Smooth muscle cell (in vitro differentiated cells): Measurements from ENCODE around the gene LRRC72. TPM values are rescaled to one million over a fixed set of nuclear protein-coding genes. Genes with fewer than 3 reads are reported as not detected.

Experiments
- DNase-seq: peaks from one replicate; lab custom pipeline; 2025; ENCODE audit not compliant: unreplicated experiment; lab: John Stamatoyannopoulos, UW
- H2AFZ ChIP-seq: fragments of 200-600 bp; sonication (generic); 2 replicates; pipeline ENCODE4 v1.6.0; 2016; ENCODE audit warnings: antibody characterized with exemption, low read depth, mild to moderate bottlenecking
- H3F3A ChIP-seq: fragments of 200-600 bp; sonication (generic); 2 replicates; pipeline ENCODE4 v1.6.0; 2017; ENCODE audit warnings: antibody characterized with exemption, low read depth
- H3K27ac ChIP-seq: fragments of 200-600 bp; sonication (generic); 2 replicates; pipeline ENCODE4 v1.5.1; 2016; ENCODE audit warnings: low read depth, mild to moderate bottlenecking
- H3K27me3 ChIP-seq: fragments of 200-600 bp; sonication (generic); 2 replicates; pipeline ENCODE4 v1.6.1; 2016; ENCODE audit warnings: low read depth, mild to moderate bottlenecking
- H3K36me3 ChIP-seq: fragments of 200-600 bp; sonication (generic); 2 replicates; pipeline ENCODE4 v1.5.1; 2016; ENCODE audit warnings: low read depth
- H3K4me1 ChIP-seq: fragments of 200-600 bp; sonication (generic); 2 replicates; pipeline ENCODE4 v1.5.1; 2016; ENCODE audit warnings: low read depth
- H3K4me2 ChIP-seq: fragments of 200-600 bp; sonication (generic); 2 replicates; pipeline ENCODE4 v1.6.0; 2016; ENCODE audit warnings: mild to moderate bottlenecking
- H3K4me3 ChIP-seq: fragments of 200-600 bp; sonication (generic); 2 replicates; pipeline ENCODE4 v1.5.1; 2016; ENCODE audit warnings: mild to moderate bottlenecking
- H3K79me2 ChIP-seq: fragments of 200-600 bp; sonication (generic); 2 replicates; pipeline ENCODE4 v1.6.0; 2016; ENCODE audit warnings: low read depth, mild to moderate bottlenecking
- H3K9ac ChIP-seq: fragments of 200-600 bp; sonication (generic); 2 replicates; pipeline ENCODE4 v1.6.0; 2016; ENCODE audit warnings: low read depth
- H3K9me3 ChIP-seq: fragments of 200-600 bp; sonication (generic); replicated peaks from 2 replicates; pipeline ENCODE4 v1.5.1; 2016; ENCODE audit warnings: low read depth
- H4K20me1 ChIP-seq: fragments of 200-600 bp; sonication (generic); 2 replicates; pipeline ENCODE4 v1.6.0; 2016; ENCODE audit warnings: low read depth
- CTCF ChIP-seq: fragments of 200-600 bp; sonication (generic); IDR thresholded peaks from 2 replicates; pipeline ENCODE4 v1.5.1; 2017; ENCODE audit warnings: borderline replicate concordance, mild to moderate bottlenecking, antibody characterized with exemption; ENCODE audit not compliant: insufficient read depth, poor library complexity, severe bottlenecking
- WGBS: methylation state at CpG from one replicate; pipeline ENCODE4 v1.1.7; 2016; ENCODE audit warnings: low lambda C conversion rate; 5-methylcytosine and 5-hydroxymethylcytosine counted together
- polyA plus RNA-seq: library from polyadenylated mRNA; unstranded; fragments of >200 nt; fragmentation: Nextera tagmentation; extraction: Ambion mirVana; gene quantifications from 2 replicates; pipeline ENCODE4 v1.2.1, GENCODE V29; 2016
- total RNA-seq: library from RNA; depleted of rRNA; stranded (reverse); fragments of >200 nt; gene quantifications from 2 replicates; pipeline ENCODE4 v1.2.3, GENCODE V29; 2014

LRRC72 gene
- total and polyA plus RNA-seq, 2 experiments from 2014 or later = not detected

GRCh38 chr7:16524332-16524731 is 2.3 kb upstream of the LRRC72 start:
- H4K20me1 ChIP-seq = no peaks in the 10 kb centered on the region
- no peaks in the 10 kb centered on the region for H3F3A ChIP-seq
- no peaks in the 10 kb centered on the region for H3K27me3 ChIP-seq
- H3K4me1 ChIP-seq = no peaks in the 10 kb centered on the region
- no peaks in the 10 kb centered on the region for H3K79me2 ChIP-seq
- no peaks in the 10 kb centered on the region for H3K36me3 ChIP-seq
- no peak overlapping the region for H3K27ac ChIP-seq
- no peak overlapping the region for H3K4me3 ChIP-seq
- TF ChIP-seq CTCF = no peak
- 88% methylated on average over 1 of the region's 1 CpG for WGBS
- no peaks in the 10 kb centered on the region for H3K9me3 ChIP-seq
- no peak overlapping the region for H3K4me2 ChIP-seq
- DNase-seq = no peak
- H2AFZ ChIP-seq = no peak overlapping the region
- H3K9ac ChIP-seq = no peak overlapping the region

GRCh38 chr7:16528520-16528919 is 1.9 kb downstream of the LRRC72 start:
- H3K27me3 ChIP-seq = no peaks in the 10 kb centered on the region
- no peaks in the 10 kb centered on the region for H3K4me1 ChIP-seq
- no peaks in the 10 kb centered on the region for H3K9me3 ChIP-seq
- no peaks in the 10 kb centered on the region for H3K79me2 ChIP-seq
- no peak overlapping the region for H3K4me2 ChIP-seq
- no peak for TF ChIP-seq CTCF
- no peak for DNase-seq
- no peaks in the 10 kb centered on the region for H3K36me3 ChIP-seq
- H3K4me3 ChIP-seq = no peak overlapping the region
- no peak overlapping the region for H3K9ac ChIP-seq
- H2AFZ ChIP-seq = peak overlapping the region; percentile 18
- H3K27ac ChIP-seq = no peak overlapping the region
- H4K20me1 ChIP-seq = no peaks in the 10 kb centered on the region
- H3F3A ChIP-seq = no peaks in the 10 kb centered on the region

- H3K79me2 ChIP-seq = no peaks in the 10 kb centered on the region
- H3K27me3 ChIP-seq = no peaks in the 10 kb centered on the region
- no peak overlapping the region for H3K9ac ChIP-seq
- H3K4me2 ChIP-seq = no peak overlapping the region
- H3K4me3 ChIP-seq = no peak overlapping the region
- TF ChIP-seq CTCF = no peak
- no peaks in the 10 kb centered on the region for H3K36me3 ChIP-seq
- no peak overlapping the region for H3K27ac ChIP-seq
- no peaks in the 10 kb centered on the region for H3F3A ChIP-seq
- DNase-seq = no peak
- no peaks in the 10 kb centered on the region for H4K20me1 ChIP-seq
- H3K9me3 ChIP-seq = no peaks in the 10 kb centered on the region
- no peaks in the 10 kb centered on the region for H3K4me1 ChIP-seq
- H2AFZ ChIP-seq = no peak overlapping the region
- 98% methylated on average over 1 of the region's 1 CpG for WGBS
Observed at GRCh38 chr7:16529697-16530096, 3.1 kb downstream of the LRRC72 start.

- Histone ChIP-seq H2AFZ (no peak overlapping the region), H4K20me1 (no peaks in the 10 kb centered on the region), H3K4me1 (no peaks in the 10 kb centered on the region), H3K36me3 (no peaks in the 10 kb centered on the region), H3K9me3 (no peaks in the 10 kb centered on the region), H3F3A (no peaks in the 10 kb centered on the region), H3K27me3 (no peaks in the 10 kb centered on the region), H3K79me2 (no peaks in the 10 kb centered on the region), H3K27ac (no peak overlapping the region), H3K4me3 (no peak overlapping the region), H3K9ac (no peak overlapping the region), H3K4me2 (no peak overlapping the region)
- DNase-seq = no peak
- no peak for TF ChIP-seq CTCF
- 0% methylated on average over 1 of the region's 1 CpG for whole genome bisulfite sequencing
Observed at GRCh38 chr7:16531707-16532106, 5.1 kb downstream of the LRRC72 start.
